ENCODE data around the gene PHC2.

The PHC2 gene

GRCh38 chr1:33430692-33431593 lies at the start of gene PHC2:
Gene PHC2, minus strand, starts transcription at chr1:33431095. Its CDS starts 55,556 bp downstream, at chr1:33375539.
- in situ Hi-C loops (cut with HindIII; ENCODE audit: low pct_ligation_motif_present, low pct_unique_long_range_greater_than_20kb, low sequenced_read_pairs), result no loop called here

GRCh38 chr1:33477451-33477850 lies 46.6 kb upstream of the PHC2 start:
- in situ Hi-C loops (cut with HindIII; ENCODE audit: low pct_ligation_motif_present, low pct_unique_long_range_greater_than_20kb, low sequenced_read_pairs), result no loop called here
- DNase-seq, result no peak

More at GRCh38 chr1:33430692-33431593, at the start of gene PHC2:
- peak; percentile 92 for DNase-seq

- in situ Hi-C loops (cut with HindIII; ENCODE audit: low pct_ligation_motif_present, low pct_unique_long_range_greater_than_20kb, low sequenced_read_pairs), result no loop called here
- no peak for DNase-seq
Observed at GRCh38 chr1:33473900-33474299, 43.0 kb upstream of the PHC2 start.

GRCh38 chr1:33472269-33472980 lies 41.5 kb upstream of the PHC2 start, which contains the start of gene ZSCAN20:
Gene ZSCAN20, plus strand, starts transcription at chr1:33472645. Its CDS starts 6,644 bp downstream, at chr1:33479289.
- peak; percentile 95 for DNase-seq
- in situ Hi-C loops (cut with HindIII; ENCODE audit: low pct_ligation_motif_present, low pct_unique_long_range_greater_than_20kb, low sequenced_read_pairs), result no loop called here

- no peak for DNase-seq
- in situ Hi-C loops (cut with HindIII; ENCODE audit: low pct_ligation_motif_present, low pct_unique_long_range_greater_than_20kb, low sequenced_read_pairs), result no loop called here
Observed at GRCh38 chr1:33471416-33471815, 40.5 kb upstream of the PHC2 start.

- in situ Hi-C loops (cut with HindIII; ENCODE audit: low pct_ligation_motif_present, low pct_unique_long_range_greater_than_20kb, low sequenced_read_pairs), result no loop called here
- DNase-seq, result peak; percentile 70
Observed at GRCh38 chr1:33470495-33471012, 39.7 kb upstream of the PHC2 start.

- no peak for DNase-seq
- in situ Hi-C loops (cut with HindIII; ENCODE audit: low pct_ligation_motif_present, low pct_unique_long_range_greater_than_20kb, low sequenced_read_pairs), result no loop called here
Observed at GRCh38 chr1:33469691-33470090, 38.8 kb upstream of the PHC2 start.

GRCh38 chr1:33468967-33469366 lies 38.1 kb upstream of the PHC2 start:
- in situ Hi-C loops (cut with HindIII; ENCODE audit: low pct_ligation_motif_present, low pct_unique_long_range_greater_than_20kb, low sequenced_read_pairs), result no loop called here
- no peak for DNase-seq

GRCh38 chr1:33468531-33468930 lies 37.6 kb upstream of the PHC2 start:
- in situ Hi-C loops (cut with HindIII; ENCODE audit: low pct_ligation_motif_present, low pct_unique_long_range_greater_than_20kb, low sequenced_read_pairs), result no loop called here
- no peak for DNase-seq

- in situ Hi-C loops (cut with HindIII; ENCODE audit: low pct_ligation_motif_present, low pct_unique_long_range_greater_than_20kb, low sequenced_read_pairs), result no loop called here
- DNase-seq, result no peak
Observed at GRCh38 chr1:33468011-33468410, 37.1 kb upstream of the PHC2 start.

GRCh38 chr1:33466159-33466558 lies 35.3 kb upstream of the PHC2 start:
- DNase-seq, result no peak
- in situ Hi-C loops (cut with HindIII; ENCODE audit: low pct_ligation_motif_present, low pct_unique_long_range_greater_than_20kb, low sequenced_read_pairs), result no loop called here

- DNase-seq, result no peak
- in situ Hi-C loops (cut with HindIII; ENCODE audit: low pct_ligation_motif_present, low pct_unique_long_range_greater_than_20kb, low sequenced_read_pairs), result no loop called here
Observed at GRCh38 chr1:33465316-33465715, 34.4 kb upstream of the PHC2 start.

GRCh38 chr1:33464552-33464951 lies 33.7 kb upstream of the PHC2 start:
- DNase-seq, result no peak
- in situ Hi-C loops (cut with HindIII; ENCODE audit: low pct_ligation_motif_present, low pct_unique_long_range_greater_than_20kb, low sequenced_read_pairs), result no loop called here

- in situ Hi-C loops (cut with HindIII; ENCODE audit: low pct_ligation_motif_present, low pct_unique_long_range_greater_than_20kb, low sequenced_read_pairs), result no loop called here
- no peak for DNase-seq
Observed at GRCh38 chr1:33462405-33463164, 31.7 kb upstream of the PHC2 start.

- DNase-seq, result no peak
- in situ Hi-C loops (cut with HindIII; ENCODE audit: low pct_ligation_motif_present, low pct_unique_long_range_greater_than_20kb, low sequenced_read_pairs), result no loop called here
Observed at GRCh38 chr1:33460947-33461629, 30.2 kb upstream of the PHC2 start.

GRCh38 chr1:33460144-33460543 lies 29.2 kb upstream of the PHC2 start:
- in situ Hi-C loops (cut with HindIII; ENCODE audit: low pct_ligation_motif_present, low pct_unique_long_range_greater_than_20kb, low sequenced_read_pairs), result no loop called here
- no peak for DNase-seq

- DNase-seq, result no peak
- in situ Hi-C loops (cut with HindIII; ENCODE audit: low pct_ligation_motif_present, low pct_unique_long_range_greater_than_20kb, low sequenced_read_pairs), result no loop called here
Observed at GRCh38 chr1:33459691-33460090, 28.8 kb upstream of the PHC2 start.

GRCh38 chr1:33456502-33456886 lies 25.6 kb upstream of the PHC2 start:
- in situ Hi-C loops (cut with HindIII; ENCODE audit: low pct_ligation_motif_present, low pct_unique_long_range_greater_than_20kb, low sequenced_read_pairs), result no loop called here

More at GRCh38 chr1:33456502-33456886, 25.6 kb upstream of the PHC2 start:
- no peak for DNase-seq
